Mesenchymal stem cell (in vitro differentiated cells and primary cell): ENCODE measurements around the gene PRKCQ.
"Not testable (repeated sequence)": the region's sequence is repeated elsewhere in the genome, so short reads cannot be mapped to it uniquely, and the experiment has no call there.

Experiments
- DNase-seq: peaks from one replicate; pipeline ENCODE4 v3.0.0-alpha.2; 2013
- H2AFZ ChIP-seq: one replicate; pipeline ENCODE4 v1.6.1; 2013; ENCODE audit warnings: low read depth, mild to moderate bottlenecking, control low read depth, inconsistent platforms, low read length, moderate library complexity
- H2AK5ac ChIP-seq: 2 replicates; pipeline ENCODE4 v1.6.1; 2013; ENCODE audit warnings: low read length, moderate library complexity, mild to moderate bottlenecking, inconsistent platforms; ENCODE audit not compliant: severe bottlenecking
- H2BK120ac ChIP-seq: one replicate; pipeline ENCODE4 v1.6.1; 2013; ENCODE audit warnings: low read depth, mild to moderate bottlenecking, inconsistent platforms, low read length, moderate library complexity
- H2BK12ac ChIP-seq, 2 experiments: one replicate each; pipeline ENCODE4 v1.6.1; 2013; ENCODE audit warnings: inconsistent platforms in 2 of 2, low read length in 2 of 2, mild to moderate bottlenecking in 2 of 2, moderate library complexity in 2 of 2, control low read depth in 1 of 2
- H2BK15ac ChIP-seq: one replicate; pipeline ENCODE4 v1.6.1; 2013; ENCODE audit warnings: mild to moderate bottlenecking, low read depth, inconsistent platforms; ENCODE audit not compliant: poor library complexity, severe bottlenecking
- H2BK5ac ChIP-seq: 2 replicates; pipeline ENCODE4 v1.6.1; 2013; ENCODE audit warnings: low read depth, mild to moderate bottlenecking, low read length, control low read depth, inconsistent platforms; ENCODE audit not compliant: poor library complexity, severe bottlenecking
- H3K14ac ChIP-seq, 2 experiments: one replicate each; pipeline ENCODE4 v1.6.1; 2013; ENCODE audit warnings: inconsistent platforms in 2 of 2, low read length in 2 of 2, control low read depth in 1 of 2, mild to moderate bottlenecking in 1 of 2, moderate library complexity in 1 of 2
- H3K18ac ChIP-seq, 2 experiments: one replicate each; pipeline ENCODE4 v1.6.1; 2013; ENCODE audit warnings: inconsistent platforms in 2 of 2, low read length in 2 of 2, control low read depth in 1 of 2, low read depth in 1 of 2, mild to moderate bottlenecking in 1 of 2
- H3K23ac ChIP-seq, 2 experiments: one replicate each; pipeline ENCODE4 v1.6.1; 2013; ENCODE audit warnings: inconsistent platforms in 2 of 2, low read length in 2 of 2, mild to moderate bottlenecking in 2 of 2, moderate library complexity in 2 of 2, control low read depth in 1 of 2
- H3K27ac ChIP-seq: 2 replicates; pipeline ENCODE4 v1.5.1; 2013; ENCODE audit warnings: mild to moderate bottlenecking, moderate library complexity, low read length, control low read depth, inconsistent platforms; ENCODE audit not compliant: poor library complexity, severe bottlenecking
- H3K27me3 ChIP-seq, 2 experiments: 2 replicates each; pipeline versions ENCODE4 v1.6.1 to v1.7.0; 2013; ENCODE audit warnings: low read length in 2 of 2, mild to moderate bottlenecking in 2 of 2, moderate library complexity in 2 of 2, control low read depth in 1 of 2, inconsistent platforms in 1 of 2; ENCODE audit not compliant: control insufficient read depth in 1 of 2, insufficient read depth in 1 of 2
- H3K36me3 ChIP-seq, 2 experiments: 2 replicates each; pipeline versions ENCODE4 v1.6.1 to v1.7.0; 2013; ENCODE audit warnings: low read length in 2 of 2, control low read depth in 1 of 2, inconsistent platforms in 1 of 2, low read depth in 1 of 2, mild to moderate bottlenecking in 1 of 2; ENCODE audit not compliant: insufficient read depth in 2 of 2, control insufficient read depth in 1 of 2
- H3K4ac ChIP-seq, 2 experiments: one replicate each; pipeline ENCODE4 v1.6.1; 2013; ENCODE audit warnings: inconsistent platforms in 2 of 2, low read length in 2 of 2, mild to moderate bottlenecking in 2 of 2, moderate library complexity in 2 of 2, control low read depth in 1 of 2, low read depth in 1 of 2
- H3K4me1 ChIP-seq: 2 replicates; pipeline ENCODE4 v1.6.1; 2013; ENCODE audit warnings: low read depth, low read length, control low read depth; ENCODE audit not compliant: control insufficient read depth, insufficient read depth
- H3K4me2 ChIP-seq: 2 replicates; pipeline ENCODE4 v1.6.1; 2013; ENCODE audit warnings: low read length, mild to moderate bottlenecking, inconsistent platforms; ENCODE audit not compliant: poor library complexity, severe bottlenecking
- H3K4me3 ChIP-seq, 2 experiments: 2 replicates each; pipeline versions ENCODE4 v1.5.1 to v1.7.0; 2013; ENCODE audit warnings: low read length in 2 of 2, mild to moderate bottlenecking in 2 of 2, control low read depth in 1 of 2, low read depth in 1 of 2; ENCODE audit not compliant: insufficient read depth in 1 of 2
- H3K79me1 ChIP-seq: replicated peaks from 2 replicates; pipeline ENCODE4 v1.6.1; 2013; ENCODE audit warnings: mild to moderate bottlenecking, control low read depth, low read length, inconsistent platforms; ENCODE audit not compliant: poor library complexity, severe bottlenecking
- H3K9ac ChIP-seq: 2 replicates; pipeline ENCODE4 v1.7.0; 2013; ENCODE audit warnings: mild to moderate bottlenecking, low read length, moderate library complexity
- H3K9me3 ChIP-seq: 2 replicates; pipeline ENCODE4 v1.7.0; 2013; ENCODE audit warnings: mild to moderate bottlenecking, low read length; ENCODE audit not compliant: control insufficient read depth
- H4K8ac ChIP-seq: one replicate; pipeline ENCODE4 v1.6.1; 2013; ENCODE audit warnings: inconsistent platforms, mild to moderate bottlenecking, low read length, moderate library complexity
- H4K91ac ChIP-seq: one replicate; pipeline ENCODE4 v1.6.1; 2013; ENCODE audit warnings: mild to moderate bottlenecking, low read length, inconsistent platforms
- WGBS: methylation state at CpG from one replicate; pipeline ENCODE4 v1.1.7; 2013; ENCODE audit warnings: mixed read lengths; 5-methylcytosine and 5-hydroxymethylcytosine counted together

The PRKCQ gene

GRCh38 chr10:6439875-6440274 lies 140.2 kb downstream of the PRKCQ start:
- not testable (repeated sequence) for H3K23ac ChIP-seq, H3K18ac ChIP-seq, H2BK12ac ChIP-seq, H3K36me3 ChIP-seq, H3K79me1 ChIP-seq, H2BK15ac ChIP-seq, H2AFZ ChIP-seq, H2BK120ac ChIP-seq, H3K4me3 ChIP-seq, H3K9ac ChIP-seq, H3K4ac ChIP-seq, H3K14ac ChIP-seq, H2BK5ac ChIP-seq, H3K27ac ChIP-seq, H3K4me2 ChIP-seq, H2AK5ac ChIP-seq, H4K91ac ChIP-seq, DNase-seq, H3K9me3 ChIP-seq, H4K8ac ChIP-seq, H3K4me1 ChIP-seq
- peaks cover 0 to 26% of the 10 kb centered on the region in 2 experiments for H3K27me3 ChIP-seq
- 58% methylated on average over 4 of the region's 4 CpGs for WGBS

- Histone ChIP-seq H2BK120ac (no peak overlapping the region), H3K9ac (no peak overlapping the region), H2BK15ac (no peak overlapping the region), H2BK5ac (no peak overlapping the region), H3K18ac (no peak overlapping the region), H3K79me1 (no peaks in the 10 kb centered on the region), H3K27me3 (peaks cover 0 to 42% of the 10 kb centered on the region in 2 experiments), H3K14ac (no peak overlapping the region), H3K4ac (no peak overlapping the region), H3K4me1 (no peaks in the 10 kb centered on the region), H2BK12ac (no peak overlapping the region), H3K36me3 (no peaks in the 10 kb centered on the region), H3K4me2 (no peak overlapping the region), H4K8ac (no peak overlapping the region), H3K4me3 (no peak overlapping the region), H3K27ac (no peak overlapping the region), H2AK5ac (no peak overlapping the region), H2AFZ (no peak overlapping the region), H3K23ac (no peak overlapping the region), H3K9me3 (no peaks in the 10 kb centered on the region), H4K91ac (no peak overlapping the region)
- 61% methylated on average over 3 of the region's 4 CpGs for WGBS
- DNase-seq: no peak
Measured at GRCh38 chr10:6431861-6432260, 148.2 kb downstream of the PRKCQ start.

GRCh38 chr10:6431186-6431585 lies 148.9 kb downstream of the PRKCQ start:
- H2BK15ac ChIP-seq: no peak overlapping the region
- H3K4me2 ChIP-seq: no peak overlapping the region
- H3K18ac ChIP-seq: no peak overlapping the region
- H3K4me3 ChIP-seq: no peak overlapping the region
- H2AFZ ChIP-seq: no peak overlapping the region
- no peak overlapping the region for H3K23ac ChIP-seq
- H2BK12ac ChIP-seq: no peak overlapping the region
- H4K91ac ChIP-seq: no peak overlapping the region
- no peak overlapping the region for H2BK5ac ChIP-seq
- no peak overlapping the region for H3K27ac ChIP-seq
- no peak overlapping the region for H4K8ac ChIP-seq
- no peaks in the 10 kb centered on the region for H3K9me3 ChIP-seq
- H3K4me1 ChIP-seq: no peaks in the 10 kb centered on the region
- H3K79me1 ChIP-seq: no peaks in the 10 kb centered on the region
- peak overlapping the region in 1 of 2 experiments; percentile 5 for H3K14ac ChIP-seq
- H2BK120ac ChIP-seq: no peak overlapping the region
- no peak overlapping the region for H2AK5ac ChIP-seq
- peaks cover 0 to 36% of the 10 kb centered on the region in 2 experiments for H3K27me3 ChIP-seq
- H3K9ac ChIP-seq: no peak overlapping the region
- H3K4ac ChIP-seq: no peak overlapping the region
- H3K36me3 ChIP-seq: no peaks in the 10 kb centered on the region
- no peak for DNase-seq
- WGBS: 93% methylated on average over 11 of the region's 11 CpGs

GRCh38 chr10:6430423-6430980 lies 149.6 kb downstream of the PRKCQ start:
- Histone ChIP-seq H3K14ac (no peak overlapping the region), H3K9ac (no peak overlapping the region)

More at GRCh38 chr10:6430423-6430980, 149.6 kb downstream of the PRKCQ start:
- Histone ChIP-seq H3K23ac (no peak overlapping the region), H3K27ac (no peak overlapping the region), H2AFZ (no peak overlapping the region), H2BK120ac (no peak overlapping the region), H3K9me3 (no peaks in the 10 kb centered on the region), H3K27me3 (peaks cover 0 to 35% of the 10 kb centered on the region in 2 experiments), H3K18ac (no peak overlapping the region), H2BK15ac (no peak overlapping the region), H3K4me2 (no peak overlapping the region), H4K91ac (no peak overlapping the region), H3K4me3 (no peak overlapping the region), H3K4ac (no peak overlapping the region), H3K36me3 (no peaks in the 10 kb centered on the region), H2BK5ac (no peak overlapping the region), H2BK12ac (no peak overlapping the region), H3K4me1 (no peaks in the 10 kb centered on the region), H2AK5ac (no peak overlapping the region), H4K8ac (no peak overlapping the region), H3K79me1 (no peaks in the 10 kb centered on the region)
- no peak for DNase-seq
- WGBS: 92% methylated on average over 18 of the region's 21 CpGs
